Activated effector memory CD4-positive, alpha-beta T cell treated with Interleukin-2 at 50 U/mL for 16 hours (primary cell): ENCODE data around the gene CLIP1.
"Not testable (repeated sequence)": the region's sequence is repeated elsewhere in the genome, so short reads cannot be mapped to it uniquely, and the experiment has no call there.

Experiments used
- DNase-seq: peaks from one replicate; pipeline ENCODE4 v3.0.0-alpha.2; 2020

The CLIP1 gene

DNA sequence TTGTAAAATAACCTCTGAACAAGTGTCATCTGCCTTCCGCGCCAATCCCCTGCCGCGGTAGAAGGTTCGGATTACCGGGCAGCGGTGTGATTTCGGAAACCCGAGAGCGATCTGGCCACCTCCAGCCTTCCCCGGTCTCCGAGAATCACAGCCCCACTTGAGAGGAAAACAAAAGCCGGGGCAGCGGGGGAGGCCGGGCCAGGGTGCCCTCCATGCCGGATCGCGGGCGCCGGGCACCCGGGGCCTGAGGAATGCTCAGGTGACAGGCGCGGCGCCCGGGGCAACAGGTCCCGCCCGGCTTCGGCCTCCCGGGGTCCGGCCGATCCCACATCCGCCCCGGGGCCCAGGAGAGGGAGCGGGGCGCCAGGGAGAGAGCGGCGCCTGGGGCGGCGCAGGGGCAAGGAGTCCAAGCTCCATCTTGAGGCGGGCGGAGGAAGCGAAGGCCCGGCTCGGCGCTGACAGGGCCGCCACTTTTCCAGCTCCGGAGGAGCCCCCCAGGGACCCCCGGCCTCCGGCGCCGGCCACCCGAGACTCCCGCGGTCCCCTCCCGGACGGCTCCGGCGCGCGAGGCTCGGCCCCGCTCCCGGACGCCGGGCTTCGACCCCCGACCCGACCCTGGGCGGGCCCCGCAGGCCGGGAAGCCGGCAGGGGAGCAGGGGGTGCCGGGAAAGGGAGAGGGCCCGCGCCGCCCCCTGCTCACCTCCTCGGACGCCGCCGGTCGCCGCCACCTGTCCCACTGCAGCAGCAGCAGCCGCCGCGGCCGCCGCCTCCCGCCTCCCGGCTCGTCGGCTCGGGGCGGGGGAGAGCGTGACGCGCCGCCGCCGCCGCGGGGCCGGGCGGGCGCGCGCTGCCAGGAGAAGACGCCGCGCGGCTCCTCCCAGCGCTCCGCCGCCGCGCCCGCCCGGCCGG lies at the start of gene CLIP1:
TSS of gene CLIP1 (minus strand) at position 849 of the 909 bp plus-strand sequence. CDS start 42,217 bp downstream, outside the sequence.
- peak; percentile 44 for DNase-seq

DNA sequence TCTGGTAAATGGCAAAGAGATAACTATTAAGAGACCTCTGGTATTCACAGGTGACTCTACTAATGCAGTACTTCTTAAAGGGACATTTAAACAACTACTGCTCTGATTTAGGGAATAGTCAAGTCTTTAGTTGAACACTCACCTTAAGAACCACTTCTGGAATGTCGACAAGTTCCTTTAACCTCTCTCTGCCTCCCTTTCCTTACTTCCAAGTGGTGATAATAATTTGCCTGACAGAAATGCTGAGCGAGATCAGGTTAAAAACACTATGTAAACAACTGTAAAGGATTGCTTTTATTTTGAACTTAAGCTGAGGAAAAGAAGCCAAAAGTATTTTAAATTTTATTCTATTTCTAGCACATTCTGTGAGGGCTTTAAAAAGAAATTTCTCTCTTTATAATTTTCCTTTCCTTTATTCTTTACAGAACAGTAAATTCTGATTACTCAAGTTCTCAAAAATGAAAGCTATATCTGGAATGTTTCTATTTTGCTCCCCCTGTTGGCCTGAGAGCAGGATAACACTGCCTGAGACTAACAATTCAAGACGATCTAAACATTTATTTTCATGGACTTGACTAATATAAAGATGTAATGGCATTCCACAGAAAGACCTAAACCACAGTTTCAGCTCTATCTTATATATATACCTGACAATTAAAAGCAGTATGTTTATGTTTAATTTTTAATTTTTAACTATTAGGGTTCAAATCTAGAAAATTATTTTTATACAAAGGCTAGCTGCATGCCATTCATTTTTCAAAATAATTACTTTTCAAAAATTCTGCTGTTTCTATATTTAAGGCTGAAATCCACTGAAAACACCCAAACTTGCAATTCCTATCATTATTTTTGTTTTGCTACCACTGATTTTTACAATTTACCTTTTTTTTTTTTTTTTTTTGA lies 49.1 kb upstream of the CLIP1 start:
- no peak for DNase-seq

DNA sequence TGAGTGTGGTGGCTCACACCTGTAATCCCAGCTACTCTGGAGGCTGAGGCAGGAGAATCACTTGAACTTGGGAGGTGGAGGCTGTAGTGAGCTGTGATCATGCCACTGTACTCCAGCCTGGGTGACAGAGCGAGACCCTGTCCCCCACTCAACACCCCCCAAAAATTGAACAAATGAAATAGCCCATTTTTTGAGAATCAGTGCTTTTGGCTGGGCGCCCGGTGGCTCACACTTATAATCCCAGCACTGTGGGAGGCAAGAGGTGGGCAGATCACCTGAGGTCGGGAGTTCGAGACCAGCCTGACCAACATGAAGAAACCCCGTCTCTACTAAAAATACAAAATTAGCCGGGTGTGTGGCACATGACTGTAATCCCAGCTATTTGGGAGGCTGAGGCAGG lies 48.1 kb upstream of the CLIP1 start:
- not testable (repeated sequence) for DNase-seq

DNA sequence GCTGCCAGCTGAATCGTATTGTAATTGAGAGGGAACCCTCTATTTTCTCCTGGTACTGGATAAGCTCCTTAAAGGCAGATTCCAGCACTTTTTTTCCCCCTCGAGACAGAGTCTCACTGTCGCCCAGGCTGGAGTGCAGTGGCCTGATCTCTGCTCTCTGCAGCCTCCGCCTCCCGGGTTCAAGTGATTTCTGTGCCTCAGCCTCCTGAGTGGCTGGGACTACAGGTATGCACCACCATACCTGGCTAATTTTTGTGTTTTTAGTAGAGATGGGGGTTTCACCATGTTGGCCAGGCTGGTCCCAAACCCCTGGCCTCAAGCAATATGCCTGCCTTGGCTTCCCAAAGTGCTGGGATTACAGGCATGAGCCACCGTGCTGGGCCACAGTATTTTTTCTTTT lies 47.4 kb upstream of the CLIP1 start:
- not testable (repeated sequence) for DNase-seq

DNA sequence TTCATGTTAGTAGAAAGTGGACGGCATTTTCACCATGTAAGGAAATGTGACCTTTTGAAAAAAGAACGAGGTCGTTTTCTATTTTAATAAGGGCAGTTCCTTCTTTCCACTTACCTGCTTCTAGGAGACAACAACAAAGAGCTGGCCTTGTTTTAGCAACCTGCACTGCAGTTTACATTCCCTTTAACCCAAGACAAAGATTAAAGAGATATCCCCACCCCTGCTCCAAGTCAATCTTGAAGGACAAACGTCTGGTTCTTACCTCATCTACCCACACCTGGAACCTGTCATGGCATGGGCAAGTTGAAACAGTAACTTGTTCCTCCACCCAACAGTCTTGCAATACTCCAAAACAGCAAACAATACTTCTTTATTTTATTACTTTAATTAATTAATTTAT lies 45.5 kb upstream of the CLIP1 start:
- DNase-seq: no peak

DNA sequence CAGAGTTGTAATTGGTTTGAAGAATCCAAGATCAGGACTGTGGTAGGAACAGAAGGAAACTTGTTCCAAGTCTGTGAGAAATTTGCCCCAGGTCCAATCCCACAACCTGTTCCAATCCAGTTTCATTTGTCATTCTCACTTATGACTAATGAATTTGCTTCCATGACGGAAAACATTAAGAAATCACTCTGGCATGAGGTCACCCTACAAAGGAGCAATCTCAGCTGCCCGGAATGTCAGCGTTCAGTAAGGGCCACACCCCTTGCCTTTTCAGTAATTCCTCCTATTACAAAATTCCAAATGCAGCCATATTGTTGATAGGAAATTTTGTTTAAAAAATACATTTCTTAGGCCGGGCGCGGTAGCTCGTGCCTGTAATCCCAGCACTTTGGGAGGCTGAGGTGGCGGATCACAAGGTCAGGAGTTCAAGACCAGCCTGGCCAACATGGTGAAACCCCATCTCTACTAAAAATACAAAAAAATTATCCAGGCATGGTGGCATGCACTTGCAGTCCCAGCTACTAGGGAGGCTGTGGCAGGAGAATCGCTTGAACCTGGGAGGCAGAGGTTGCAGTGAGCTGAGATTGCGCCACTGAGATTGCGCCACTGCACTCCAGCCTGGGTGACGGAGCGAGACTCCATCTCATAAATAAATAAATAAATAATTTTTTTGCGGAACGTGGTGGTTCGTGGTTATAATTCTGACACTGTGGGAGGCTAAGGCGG lies 42.0 kb upstream of the CLIP1 start:
- not testable (repeated sequence) for DNase-seq

DNA sequence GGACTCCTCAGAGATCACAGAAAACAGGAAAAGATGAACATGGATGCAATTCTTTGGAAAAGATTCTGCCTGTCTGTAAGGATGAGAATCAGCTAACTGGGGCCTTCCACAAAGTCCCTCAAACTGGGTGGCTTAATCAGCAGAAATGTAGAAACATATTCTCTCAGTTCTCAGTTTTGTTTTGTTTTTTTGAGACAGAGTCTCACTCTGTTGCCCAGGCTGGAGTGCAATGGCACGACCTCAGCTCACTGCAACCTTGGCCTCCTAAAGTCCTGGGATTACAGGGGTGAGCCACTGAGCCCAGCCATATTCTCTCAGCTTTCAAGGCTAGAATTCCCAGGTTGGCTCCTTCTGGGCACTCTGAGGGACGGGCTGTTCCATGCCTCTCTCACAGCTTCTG lies 38.2 kb upstream of the CLIP1 start:
- DNase-seq: no peak

DNA sequence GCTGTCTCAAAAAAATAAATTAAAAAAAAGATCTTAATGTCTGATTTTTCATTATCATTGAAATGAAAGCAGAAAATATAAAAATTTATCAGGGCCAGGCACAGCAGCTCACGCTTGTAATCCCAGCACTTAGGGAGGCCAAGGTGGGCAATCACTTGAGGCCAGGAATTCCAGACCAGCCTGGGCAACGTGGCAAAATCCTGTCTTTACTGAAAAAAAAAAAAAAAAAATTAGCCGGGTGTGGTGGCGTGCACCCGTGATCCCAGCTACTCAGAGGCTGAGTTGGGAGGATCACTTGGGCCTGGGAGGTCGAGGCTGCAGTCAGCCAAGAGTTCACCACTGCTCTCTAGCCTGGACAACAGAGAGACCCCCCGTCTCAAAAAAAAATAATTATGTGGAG lies 37.6 kb upstream of the CLIP1 start:
- no peak for DNase-seq

DNA sequence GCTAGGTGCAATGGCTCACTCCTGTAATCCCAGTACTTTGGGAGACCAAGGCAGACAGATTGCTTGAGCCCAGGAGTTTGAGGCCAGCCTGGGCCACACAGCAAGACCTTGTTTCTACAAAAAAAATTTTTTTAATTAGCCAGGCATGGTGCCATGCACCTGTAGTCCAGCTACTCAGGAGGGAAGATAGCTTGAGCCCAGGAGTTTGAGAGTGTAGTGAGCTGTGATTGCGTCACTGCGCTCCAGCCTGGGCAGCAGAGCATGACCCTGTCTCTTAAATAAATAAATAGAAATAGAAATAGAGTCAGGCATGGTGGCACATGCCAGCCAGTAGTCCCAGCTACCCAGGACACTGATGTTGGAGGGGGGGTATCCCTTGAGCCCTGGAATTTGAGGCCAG lies 36.7 kb upstream of the CLIP1 start:
- DNase-seq: no peak

DNA sequence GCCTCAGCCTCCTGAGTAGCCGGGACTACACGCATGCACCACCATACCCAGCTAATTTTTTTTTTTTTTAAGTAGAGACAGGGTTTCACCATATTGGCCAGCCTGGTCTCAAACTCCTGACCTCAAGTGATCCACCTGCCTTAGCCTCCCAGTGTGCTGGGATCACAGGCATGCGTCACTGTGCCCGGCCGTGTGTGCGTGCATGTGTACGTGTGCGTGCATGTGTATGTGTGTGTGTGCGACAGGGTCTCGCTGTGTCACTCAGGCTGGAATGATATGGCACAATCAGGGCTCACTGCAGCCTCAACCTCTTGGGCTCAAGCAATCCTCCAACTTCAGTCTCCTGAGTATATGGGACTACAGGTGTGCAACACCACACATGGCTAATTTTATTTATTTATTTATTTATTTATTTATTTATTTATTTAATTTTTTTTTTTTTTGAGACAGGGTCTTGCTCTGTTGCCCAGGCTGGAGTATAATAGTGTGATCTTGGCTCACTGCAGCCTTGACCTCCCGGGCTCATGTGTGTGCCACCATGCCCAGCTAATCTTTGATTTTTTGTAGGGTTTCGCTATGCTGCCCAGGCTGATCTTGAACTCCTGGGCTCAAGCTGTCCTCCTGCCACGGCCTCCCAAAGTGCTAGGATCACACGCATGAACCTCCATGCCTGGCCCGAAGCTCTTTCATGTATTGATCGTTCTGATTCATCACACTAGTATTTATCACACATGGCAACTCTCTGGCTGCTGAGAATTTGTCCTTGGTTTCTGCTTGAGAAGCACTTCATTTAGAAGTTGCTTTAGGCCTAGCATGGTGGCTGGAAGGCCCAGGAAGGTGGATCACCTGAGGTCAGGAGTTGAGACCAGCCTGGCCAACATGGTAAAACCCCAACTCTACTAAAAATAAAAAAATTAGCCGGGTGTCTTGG lies 35.9 kb upstream of the CLIP1 start:
- no peak for DNase-seq

DNA sequence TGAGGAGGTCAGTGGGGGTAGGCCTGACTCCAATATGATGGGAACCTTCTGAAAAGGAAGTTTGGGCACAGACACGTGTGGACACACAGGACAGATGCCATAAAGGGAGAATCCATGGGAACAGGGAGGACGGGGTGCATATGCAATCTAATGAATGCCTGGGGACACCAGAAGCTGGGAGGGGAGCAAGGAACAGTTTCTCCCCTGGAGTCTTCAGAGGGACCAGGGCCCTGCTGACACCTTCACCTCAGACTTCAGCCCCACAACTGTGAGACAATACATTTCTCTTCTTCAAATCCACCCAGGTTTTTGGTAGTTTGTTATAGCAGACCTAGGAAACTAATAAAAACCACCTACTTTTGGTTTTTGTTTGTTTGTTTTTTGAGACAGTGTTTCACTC lies 35.2 kb upstream of the CLIP1 start:
- no peak for DNase-seq

DNA sequence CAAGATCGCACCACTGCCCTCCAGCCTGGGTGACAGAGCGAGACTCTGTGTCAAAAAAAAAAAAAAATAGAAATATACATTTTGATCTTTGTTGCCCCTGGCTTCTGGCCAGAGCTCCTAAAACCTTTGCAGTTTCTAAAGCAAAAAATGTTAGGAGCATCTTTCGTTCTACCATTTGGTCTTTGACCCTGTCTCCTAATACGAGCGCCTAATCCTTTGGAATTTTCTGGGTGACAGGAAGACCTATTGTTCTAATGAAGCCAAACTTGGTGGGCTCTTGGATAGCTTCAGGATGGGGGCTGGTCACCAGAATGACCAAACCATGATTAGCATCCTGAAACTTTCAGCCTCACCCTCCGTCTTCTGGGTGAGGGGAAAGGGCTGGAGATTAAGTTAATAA lies 32.3 kb upstream of the CLIP1 start:
- DNase-seq: no peak

DNA sequence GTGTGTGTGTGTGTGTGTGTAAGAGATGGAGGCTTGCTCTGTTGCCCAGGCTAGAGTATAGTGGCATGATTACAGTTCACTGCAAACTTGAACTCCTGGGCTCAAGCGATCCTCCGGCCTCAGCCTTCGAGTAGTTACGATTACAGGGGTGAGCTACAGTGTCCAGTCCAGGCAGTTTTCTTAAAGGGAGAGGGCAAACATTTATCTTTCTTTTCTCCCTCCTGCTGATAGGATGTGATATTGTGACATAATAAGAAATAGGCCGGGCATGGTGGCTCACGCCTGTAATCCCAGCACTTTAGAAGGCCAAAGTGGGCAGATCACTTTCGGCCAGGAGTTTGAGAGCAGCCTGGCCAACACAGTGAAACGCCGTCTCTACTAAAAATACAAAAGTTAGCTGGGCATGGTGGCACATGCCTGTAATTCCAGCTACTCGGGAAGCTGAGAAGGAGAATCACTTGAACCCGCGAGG lies 31.8 kb upstream of the CLIP1 start:
- DNase-seq: no peak

DNA sequence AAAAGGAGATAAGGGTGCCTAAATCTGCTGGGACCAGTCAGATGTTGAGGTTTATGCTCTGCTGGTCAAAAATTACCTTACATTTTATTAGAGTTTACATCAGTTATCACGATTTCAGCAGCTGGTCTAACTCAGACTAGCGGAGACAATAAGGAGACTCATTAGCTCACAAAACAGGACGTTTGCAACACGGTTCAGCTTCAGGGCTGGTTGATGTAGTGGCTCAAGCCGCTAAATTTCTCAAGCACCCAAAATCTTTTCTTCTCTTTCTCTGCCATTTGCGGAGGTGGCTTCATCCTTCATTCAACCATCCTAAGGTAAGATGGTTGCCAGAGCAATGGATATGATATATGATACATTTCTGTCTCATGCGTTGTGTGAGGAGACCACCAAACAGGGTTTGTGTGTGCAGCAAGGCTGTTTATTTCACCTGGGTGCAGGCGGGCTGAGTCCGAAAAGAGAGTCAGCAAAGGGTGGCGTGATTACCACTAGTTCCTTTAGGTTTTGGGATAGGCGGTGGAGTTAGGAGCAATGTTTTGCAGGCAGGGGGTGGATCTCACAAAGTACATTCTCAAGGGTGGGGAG lies 30.3 kb upstream of the CLIP1 start:
- DNase-seq: peak; percentile 2

DNA sequence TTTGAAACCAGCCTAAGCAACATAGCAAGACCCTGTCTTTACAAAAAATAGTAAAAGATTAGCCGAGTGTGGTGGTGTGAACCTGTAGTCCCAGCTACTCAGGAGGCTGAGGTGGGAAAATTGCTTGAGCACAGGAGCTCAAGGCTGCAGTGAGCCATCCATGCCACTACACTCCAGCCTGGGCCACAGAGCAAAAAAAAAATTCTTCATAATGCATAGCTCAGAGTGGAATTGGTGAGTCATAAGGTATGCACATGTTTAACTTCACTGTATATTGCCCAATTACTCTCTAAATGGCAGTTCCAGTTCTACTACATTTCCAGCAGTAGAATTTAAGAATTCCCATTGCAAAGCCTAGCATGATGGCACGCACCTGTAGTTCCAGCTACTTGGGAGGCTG lies 26.8 kb upstream of the CLIP1 start:
- DNase-seq: no peak

DNA sequence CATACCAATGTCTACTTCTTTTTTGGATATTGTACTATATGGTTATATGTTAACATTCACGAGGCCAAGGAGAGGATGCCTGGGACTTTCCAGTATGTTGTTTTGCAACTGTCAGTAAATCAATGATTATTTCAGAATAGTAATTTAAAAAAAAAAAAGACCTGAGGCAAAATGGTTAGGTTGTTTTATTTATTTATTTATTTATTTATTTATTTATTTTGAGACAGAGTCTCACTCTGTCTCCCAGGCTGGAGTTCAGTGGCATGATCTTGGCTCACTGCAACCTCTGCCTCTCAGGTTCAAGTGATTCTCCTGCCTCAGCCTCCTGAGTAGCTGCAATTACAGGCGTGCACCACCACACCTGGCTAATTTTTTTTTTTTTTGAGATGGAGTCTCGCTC lies 25.4 kb upstream of the CLIP1 start:
- not testable (repeated sequence) for DNase-seq

DNA sequence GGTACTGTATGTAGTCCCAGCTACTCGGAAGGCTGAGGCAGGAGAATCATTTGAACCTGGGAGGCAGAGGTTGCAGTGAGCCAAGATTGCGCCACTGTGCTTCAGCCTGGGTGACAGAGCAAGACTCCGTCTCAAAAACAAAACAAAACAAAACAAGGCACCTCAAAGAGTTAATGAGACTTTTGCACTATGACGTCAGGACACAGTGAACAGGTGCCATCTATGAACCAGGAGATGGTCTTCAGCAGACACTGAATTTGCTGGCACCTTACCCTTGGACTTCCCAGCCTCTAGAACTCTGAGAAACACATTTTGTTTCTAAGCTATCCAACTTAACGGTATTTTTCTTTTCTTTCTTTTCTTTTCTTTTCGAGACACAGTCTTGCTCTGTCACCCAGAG lies 23.9 kb upstream of the CLIP1 start:
- DNase-seq: not testable (repeated sequence)

DNA sequence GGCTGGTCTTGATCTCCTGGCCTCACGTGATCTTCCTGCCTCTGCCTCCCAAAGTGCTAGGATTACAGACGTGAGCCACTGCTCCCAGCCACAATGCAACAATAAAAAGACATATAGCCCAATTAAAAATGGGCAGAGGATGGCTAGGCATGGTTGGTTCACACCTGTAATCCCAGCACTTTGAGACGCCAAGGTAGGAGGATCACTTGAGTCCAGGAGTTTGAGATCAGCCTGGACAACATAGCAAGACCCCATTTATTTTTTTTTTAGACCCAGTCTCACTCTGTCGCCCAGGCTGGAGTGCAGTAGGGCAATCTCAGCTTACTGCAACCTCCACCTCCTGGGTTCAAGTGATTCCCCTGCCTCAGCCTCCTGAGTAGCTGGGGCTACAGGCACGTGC lies 21.6 kb upstream of the CLIP1 start:
- DNase-seq: not testable (repeated sequence)

DNA sequence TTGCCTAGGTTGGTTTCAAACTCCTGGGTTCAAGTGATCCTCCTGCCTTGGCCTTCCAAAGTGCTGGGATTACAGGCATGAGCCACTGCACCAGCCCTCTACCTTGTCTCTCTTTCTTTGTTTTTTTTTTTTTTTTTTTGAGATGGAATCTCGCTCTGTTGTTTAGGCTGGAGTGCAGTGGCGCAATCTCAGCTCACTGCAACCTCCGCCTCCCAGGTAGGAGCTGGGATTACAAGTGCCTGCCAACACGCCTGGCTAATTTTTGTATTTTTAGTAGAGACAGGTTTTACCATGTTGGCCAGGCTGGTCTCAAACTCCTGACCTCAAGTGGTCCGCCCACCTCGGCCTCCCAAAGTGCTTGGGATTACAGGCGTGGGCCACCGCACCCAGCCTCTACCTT lies 16.4 kb upstream of the CLIP1 start:
- DNase-seq: not testable (repeated sequence)

DNA sequence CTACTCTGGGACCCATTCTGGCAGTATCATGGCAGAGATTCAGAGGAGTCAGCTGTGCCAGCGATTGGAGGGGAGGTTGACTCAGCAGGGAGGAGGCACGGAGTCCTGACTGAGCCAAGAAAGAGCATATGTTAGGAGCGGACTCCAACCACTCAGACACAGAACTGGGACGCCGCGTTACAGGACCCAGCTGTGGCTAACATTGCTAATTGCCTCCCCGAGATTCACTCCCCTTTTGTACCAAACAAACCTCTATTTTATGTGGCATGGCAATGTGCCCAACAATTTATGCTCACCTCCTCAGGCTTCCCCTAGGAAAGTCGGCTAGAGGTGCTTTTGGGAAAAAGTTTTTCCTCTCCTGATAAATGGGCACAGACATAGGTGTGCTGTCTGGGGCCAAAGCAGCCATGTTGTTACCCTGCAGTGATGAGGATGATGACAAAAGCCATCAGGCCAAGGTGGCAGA lies 15.2 kb upstream of the CLIP1 start:
- DNase-seq: no peak

DNA sequence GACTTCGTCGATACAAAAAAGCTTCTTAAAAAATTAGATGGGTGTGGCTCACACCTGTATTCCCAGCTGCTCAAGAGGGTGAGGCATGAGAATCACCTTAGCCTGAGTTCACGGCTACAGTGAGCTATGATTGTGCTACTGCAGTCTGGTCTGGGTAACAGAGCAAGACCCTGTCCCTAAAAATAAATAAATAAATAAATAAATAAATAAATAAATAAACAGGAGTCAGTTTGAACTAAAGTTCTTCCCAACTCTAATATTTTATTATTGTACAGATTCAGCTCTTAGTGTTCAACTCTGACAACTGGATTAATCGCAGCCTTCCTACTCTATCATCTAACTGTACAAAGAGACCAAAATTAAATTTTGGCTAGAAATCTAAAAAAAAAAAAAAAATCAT lies 12.7 kb upstream of the CLIP1 start:
- no peak for DNase-seq
